NCI-H82 treated with DMSO at 0.1 percent for 48 hours (cell line): Measurements from ENCODE around the gene PCDHB15.
A peak's percentile ranks its signal among the peaks of the same experiment; 100 is the strongest.
"Not testable (repeated sequence)": the region's sequence is repeated elsewhere in the genome, so short reads cannot be mapped to it uniquely, and the experiment has no call there.

Experiments
- DNase-seq: peaks from one replicate; lab custom pipeline; 2025; ENCODE audit not compliant: unreplicated experiment; lab: John Stamatoyannopoulos, UW

PCDHB15 gene

GRCh38 chr5:141245250-141245717 lies at the start of gene PCDHB15:
PCDHB15 (plus strand) TSS chr5:141245395; CDS start chr5:141245579, 184 bp downstream.
- peak; percentile 1 for DNase-seq

- no peak for DNase-seq
These were observed 48.8 kb upstream of the PCDHB15 start for GRCh38 chr5:141196363-141196762.

- no peak for DNase-seq
These were observed 45.6 kb upstream of the PCDHB15 start, which contains the start of gene PCDHB11 for GRCh38 chr5:141199359-141200235. PCDHB11 (plus strand) TSS chr5:141199627; CDS start chr5:141199775, 148 bp downstream.

GRCh38 chr5:141201126-141201525 lies 44.1 kb upstream of the PCDHB15 start:
- DNase-seq: not testable (repeated sequence)

GRCh38 chr5:141201646-141202045 lies 43.5 kb upstream of the PCDHB15 start:
- DNase-seq: not testable (repeated sequence)

GRCh38 chr5:141208478-141208877 lies 36.7 kb upstream of the PCDHB15 start, which contains the start of gene PCDHB12:
PCDHB12 (plus strand) TSS chr5:141208719; CDS start chr5:141208908, 189 bp downstream.
- no peak for DNase-seq

GRCh38 chr5:141210281-141210680 lies 34.9 kb upstream of the PCDHB15 start:
- not testable (repeated sequence) for DNase-seq

- not testable (repeated sequence) for DNase-seq
These were observed 34.3 kb upstream of the PCDHB15 start for GRCh38 chr5:141210849-141211248.

GRCh38 chr5:141213656-141214339 lies 31.4 kb upstream of the PCDHB15 start, which contains the start of gene PCDHB13:
PCDHB13 (plus strand) TSS chr5:141213919; CDS start chr5:141214124, 205 bp downstream.
- DNase-seq: not testable (repeated sequence)

GRCh38 chr5:141214583-141214982 lies 30.6 kb upstream of the PCDHB15 start:
- DNase-seq: not testable (repeated sequence)

GRCh38 chr5:141215504-141215903 lies 29.7 kb upstream of the PCDHB15 start:
- DNase-seq: not testable (repeated sequence)

- DNase-seq: not testable (repeated sequence)
These were observed 29.2 kb upstream of the PCDHB15 start for GRCh38 chr5:141216035-141216434.

- DNase-seq: no peak
These were observed 21.9 kb upstream of the PCDHB15 start, which contains the start of gene PCDHB14 for GRCh38 chr5:141223112-141223783. PCDHB14 (plus strand) TSS chr5:141223343; CDS start chr5:141223506, 163 bp downstream.

- not testable (repeated sequence) for DNase-seq
These were observed 20.4 kb upstream of the PCDHB15 start for GRCh38 chr5:141224844-141225243.

GRCh38 chr5:141225421-141225820 lies 19.8 kb upstream of the PCDHB15 start:
- not testable (repeated sequence) for DNase-seq

GRCh38 chr5:141234109-141234667 lies 11.0 kb upstream of the PCDHB15 start:
- no peak for DNase-seq

GRCh38 chr5:141235922-141236321 lies 9.3 kb upstream of the PCDHB15 start:
- DNase-seq: not testable (repeated sequence)

GRCh38 chr5:141236516-141237313 lies 8.5 kb upstream of the PCDHB15 start:
- DNase-seq: no peak

- no peak for DNase-seq
These were observed 3.7 kb upstream of the PCDHB15 start for GRCh38 chr5:141241496-141241895.

- DNase-seq: not testable (repeated sequence)
These were observed 1.8 kb downstream of the PCDHB15 start for GRCh38 chr5:141246971-141247370.
